Measurements from ENCODE around the gene ITFG1. TPM values are rescaled to one million over a fixed set of nuclear protein-coding genes. Genes with fewer than 3 reads are reported as not detected.

ITFG1 gene
- total and polyA plus RNA-seq, 2 of the 8 experiments (the other 6 are each of a cell fraction or from before 2014, with no cell fraction given) = 13.8 to 22.2 TPM

DNA sequence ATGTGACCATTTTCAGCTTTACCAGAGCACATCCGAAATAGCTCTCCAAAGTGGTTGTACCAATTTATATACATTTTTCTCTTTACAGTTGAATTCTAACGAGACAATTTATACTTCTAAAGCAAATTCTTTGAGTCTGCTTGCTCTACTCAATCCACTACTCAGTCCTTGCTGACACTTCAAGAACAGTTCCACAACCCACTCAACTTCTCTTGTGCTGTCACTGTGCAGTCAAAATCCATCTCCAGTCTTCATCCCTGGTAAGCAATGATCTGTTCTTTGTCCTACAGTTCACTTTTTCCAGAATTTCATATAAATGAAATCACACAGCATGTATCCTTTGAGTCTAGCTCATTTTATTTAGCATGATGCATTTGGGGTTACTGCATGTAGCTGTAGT lies 347.7 kb downstream of the ITFG1 start:
- H3K4me2 ChIP-seq (ENCODE audit: insufficient read depth in 1 of 2, low read depth in 2 of 2, low read length in 2 of 2) = no peak overlapping the region
- H3K27me3 ChIP-seq (replicated peaks in 1 of 4; ENCODE audit: control insufficient read depth in 3 of 4, extremely low read depth in 1 of 4, insufficient read depth in 3 of 4, low read length in 3 of 4) = no peaks in the 10 kb centered on the region
- no peaks in the 10 kb centered on the region for H4K20me1 ChIP-seq (replicated peaks in 1 of 2; ENCODE audit: control insufficient read depth in 1 of 2, insufficient read depth in 2 of 2, low read length in 2 of 2)
- ChIA-PET POLR2A (ENCODE audit: partially characterized antibody) (interaction anchor here (1.4 kb wide), 1 partner anchor 12 kb away, joined by 4 read pairs; no protein-coding TSS in a partner anchor), CTCF (ENCODE audit: partially characterized antibody) (interaction anchor here (0.6 to 1.1 kb wide), 3 partner anchors 16 to 1949 kb away, joined by 3 read pairs; no protein-coding TSS in a partner anchor)
- FAIRE-seq (no peak), DNase-seq (ENCODE audit: low read depth in 1 of 2, low spot score in 2 of 2) (no peak)
- H3K23ac ChIP-seq (ENCODE audit: insufficient read length) = no peak overlapping the region
- H2BK120ac ChIP-seq (replicated peaks; ENCODE audit: low read depth, low read length) = no peak overlapping the region
- H2BK20ac ChIP-seq (ENCODE audit: low read length) = no peak overlapping the region
- no peak overlapping the region for H3K18ac ChIP-seq (ENCODE audit: extremely low read depth, low read length)
- H2BK12ac ChIP-seq (ENCODE audit: low read depth, low read length) = no peak overlapping the region
- no peak overlapping the region for H4K8ac ChIP-seq (ENCODE audit: extremely low read depth, insufficient read depth, low read length)
- H3K27ac ChIP-seq (ENCODE audit: low read depth, low read length) = no peak overlapping the region
- H3K9me3 ChIP-seq (ENCODE audit: insufficient read depth in 2 of 2, low read depth in 1 of 2, low read length in 1 of 2) = no peaks in the 10 kb centered on the region
- H3K14ac ChIP-seq (ENCODE audit: insufficient read length) = no peak overlapping the region
- no peak overlapping the region for H3K56ac ChIP-seq (replicated peaks; ENCODE audit: insufficient read length, low read depth, low read length)
- WGBS, 2 experiments (ENCODE audit: extremely low coverage in 1 of 2, insufficient coverage in 1 of 2, insufficient read length in 1 of 2, insufficient replicate concordance in 2 of 2, low coverage in 1 of 2, low lambda C conversion rate in 2 of 2, missing lambda C conversion rate in 1 of 2) = 85% methylated on average over 2 of the region's 2 CpGs; no CpG with 5 or more reads in 1 of the 2 experiments
- H2AFZ ChIP-seq (ENCODE audit: low read length) = no peak overlapping the region
- no peaks in the 10 kb centered on the region for H3K23me2 ChIP-seq (ENCODE audit: low read depth, low read length)
- H3K79me1 ChIP-seq (ENCODE audit: low read depth, low read length) = no peaks in the 10 kb centered on the region
- H3K4ac ChIP-seq (replicated peaks; ENCODE audit: insufficient read length, low read depth, low read length) = no peak overlapping the region
- no peak overlapping the region for H2BK15ac ChIP-seq (ENCODE audit: low read length)
- H4K91ac ChIP-seq (replicated peaks; ENCODE audit: insufficient read length, low read length) = no peak overlapping the region
- H3K79me2 ChIP-seq (ENCODE audit: control insufficient read depth in 1 of 2, insufficient read depth in 2 of 2, low read length in 2 of 2) = no peaks in the 10 kb centered on the region
- no peak overlapping the region for H2AK5ac ChIP-seq (ENCODE audit: low read depth, low read length)
- no peak overlapping the region for H4K5ac ChIP-seq (ENCODE audit: insufficient read length, low read depth, low read length)
- no peaks in the 10 kb centered on the region; a peak in 1 of 8 replicates for H3K36me3 ChIP-seq (ENCODE audit: control insufficient read depth in 2 of 4, insufficient read depth in 4 of 4, low read length in 3 of 4)
- H3K4me3 ChIP-seq (ENCODE audit: extremely low read depth in 1 of 4, insufficient read depth in 2 of 4, low read depth in 3 of 4, low read length in 4 of 4) = no peak overlapping the region
- no peak overlapping the region for H2BK5ac ChIP-seq (ENCODE audit: low read depth, low read length)
- H3K4me1 ChIP-seq (replicated peaks in 1 of 4; ENCODE audit: control insufficient read depth in 3 of 4, insufficient read depth in 4 of 4, low read length in 3 of 4) = no peaks in the 10 kb centered on the region
- H3K9ac ChIP-seq (replicated peaks in 1 of 4; ENCODE audit: extremely low read depth in 1 of 4, low read depth in 3 of 4, low read length in 3 of 4) = no peak overlapping the region
- TF ChIP-seq, protein P1, sequence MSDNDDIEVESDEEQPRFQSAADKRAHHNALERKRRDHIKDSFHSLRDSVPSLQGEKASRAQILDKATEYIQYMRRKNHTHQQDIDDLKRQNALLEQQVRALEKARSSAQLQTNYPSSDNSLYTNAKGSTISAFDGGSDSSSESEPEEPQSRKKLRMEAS (IDR thresholded peaks at IDR 0.05) = no peak
- no peak for TF ChIP-seq CHD2 (IDR thresholded peaks at IDR 0.05; ENCODE audit: low read length)
- no peak for TF ChIP-seq TAF7 (optimal IDR thresholded peaks at IDR 0.05; ENCODE audit: borderline replicate concordance, low read depth, low read length)
- TF ChIP-seq BCL11A (IDR thresholded peaks at IDR 0.05; ENCODE audit: low read depth in 2 of 2, low read length in 2 of 2) = no peak
- TF ChIP-seq MAFK (IDR thresholded peaks at IDR 0.05; ENCODE audit: low read depth, low read length) = no peak
- TF ChIP-seq RFX5 (IDR thresholded peaks at IDR 0.05; ENCODE audit: borderline replicate concordance, low read depth, low read length) = no peak
- TF ChIP-seq BACH1 (IDR thresholded peaks at IDR 0.05; ENCODE audit: low read length) = no peak
- TF ChIP-seq, protein P2, sequence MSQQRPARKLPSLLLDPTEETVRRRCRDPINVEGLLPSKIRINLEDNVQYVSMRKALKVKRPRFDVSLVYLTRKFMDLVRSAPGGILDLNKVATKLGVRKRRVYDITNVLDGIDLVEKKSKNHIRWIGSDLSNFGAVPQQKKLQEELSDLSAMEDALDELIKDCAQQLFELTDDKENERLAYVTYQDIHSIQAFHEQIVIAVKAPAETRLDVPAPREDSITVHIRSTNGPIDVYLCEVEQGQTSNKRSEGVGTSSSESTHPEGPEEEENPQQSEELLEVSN (IDR thresholded peaks at IDR 0.05) = no peak
- TF ChIP-seq TAF1 (IDR thresholded peaks at IDR 0.05; ENCODE audit: low read depth, low read length) = no peak
- no peak for TF ChIP-seq TCF12 (IDR thresholded peaks at IDR 0.05; ENCODE audit: low read depth, low read length)
- TF ChIP-seq GTF2F1 (IDR thresholded peaks at IDR 0.05; ENCODE audit: borderline replicate concordance, low read depth, low read length) = no peak
- no peak for TF ChIP-seq CEBPB (IDR thresholded peaks at IDR 0.05; ENCODE audit: low read depth, low read length)
- TF ChIP-seq RXRA (IDR thresholded peaks at IDR 0.05; ENCODE audit: insufficient read depth, low read depth, low read length) = no peak
- TF ChIP-seq PHF8 (conservative IDR thresholded peaks at IDR 0.05; ENCODE audit: low read depth, low read length) = no peak
- TF ChIP-seq YY1 (IDR thresholded peaks at IDR 0.05; ENCODE audit: low read depth, low read length) = no peak

Data from H1 (cell line).